GM18505 (cell line): Measurements from ENCODE around the gene PERM1.

Source experiments
- ATAC-seq: cut with Tn5 transposase; IDR thresholded peaks from one replicate; pipeline ENCODE4 v1.9.1; 2021; ENCODE audit not compliant: unreplicated experiment
- POLR2A ChIP-seq: IDR thresholded peaks from 4 replicates; pipeline ENCODE4 v1.6.1; 2011; ENCODE audit warnings: borderline replicate concordance; ENCODE audit not compliant: insufficient read depth, insufficient read length; ENCODE audit errors: extremely low read depth

PERM1 gene

DNA sequence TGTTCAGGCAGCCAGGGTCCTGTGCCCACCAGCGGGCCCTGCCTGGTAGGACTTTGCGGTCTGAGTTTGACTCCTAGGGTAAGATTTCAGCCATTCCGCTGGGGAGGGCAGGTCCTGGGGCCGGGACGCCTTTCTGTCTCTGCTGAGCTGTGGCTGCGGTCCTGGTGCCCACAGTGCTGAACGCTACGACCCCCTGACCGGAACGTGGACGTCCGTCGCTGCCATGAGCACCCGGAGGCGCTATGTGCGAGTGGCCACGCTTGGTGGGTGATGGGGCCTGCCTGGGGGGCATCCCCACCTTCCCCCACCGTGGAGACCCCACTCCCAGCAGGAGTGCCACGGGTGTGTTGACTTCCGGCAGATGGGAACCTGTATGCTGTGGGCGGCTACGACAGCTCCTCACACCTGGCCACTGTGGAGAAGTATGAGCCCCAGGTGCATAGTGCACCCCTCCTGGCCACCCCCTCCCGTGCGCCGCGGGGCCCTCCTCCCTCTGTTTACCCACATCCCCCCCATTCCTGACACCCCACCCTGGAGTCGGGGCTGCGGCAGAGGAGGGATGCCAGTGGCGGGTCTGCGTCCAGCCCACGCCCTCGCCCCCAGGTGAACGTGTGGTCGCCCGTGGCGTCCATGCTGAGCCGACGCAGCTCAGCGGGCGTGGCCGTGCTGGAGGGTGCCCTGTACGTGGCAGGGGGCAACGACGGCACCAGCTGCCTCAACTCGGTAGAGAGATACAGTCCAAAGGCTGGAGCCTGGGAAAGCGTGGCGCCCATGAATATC lies 18.0 kb downstream of the PERM1 start:
- no peak for TF ChIP-seq POLR2A
- ATAC-seq: no peak

- ATAC-seq: no peak
- no peak for TF ChIP-seq POLR2A
These were observed 18.6 kb downstream of the PERM1 start for GRCh38 chr1:963301-963651.

- no peak for ATAC-seq
These were observed 19.3 kb downstream of the PERM1 start for GRCh38 chr1:962381-963300.

DNA sequence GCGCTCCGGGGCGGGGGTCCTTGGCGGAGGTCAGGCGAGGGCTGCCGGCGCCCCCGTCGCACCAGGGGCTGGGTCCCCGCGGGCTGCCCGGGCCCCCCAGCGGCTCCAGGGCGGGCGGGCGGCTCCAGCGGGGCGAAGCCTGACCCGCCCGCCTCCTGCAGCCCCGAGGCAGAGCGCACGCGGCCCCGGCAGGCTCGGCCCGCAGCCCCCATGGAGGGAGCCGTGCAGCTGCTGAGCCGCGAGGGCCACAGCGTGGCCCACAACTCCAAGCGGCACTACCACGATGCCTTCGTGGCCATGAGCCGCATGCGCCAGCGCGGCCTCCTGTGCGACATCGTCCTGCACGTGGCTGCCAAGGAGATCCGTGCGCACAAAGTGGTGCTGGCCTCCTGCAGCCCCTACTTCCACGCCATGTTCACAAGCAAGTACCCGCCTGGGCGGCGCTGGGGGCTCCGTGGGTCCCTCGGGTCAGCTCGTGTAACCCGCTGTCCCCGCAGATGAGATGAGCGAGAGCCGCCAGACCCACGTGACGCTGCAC lies 20.7 kb downstream of the PERM1 start:
- TF ChIP-seq POLR2A: no peak
- no peak for ATAC-seq

More at GRCh38 chr1:962381-963300, 19.3 kb downstream of the PERM1 start:
- TF ChIP-seq POLR2A: no peak

GRCh38 chr1:960363-961131 lies 21.3 kb downstream of the PERM1 start, which contains the start of gene KLHL17:
KLHL17 (plus strand) TSS chr1:960584; CDS start chr1:960694, 110 bp downstream.
- ATAC-seq: peak; percentile 38
- no peak for TF ChIP-seq POLR2A

- no peak for ATAC-seq
- TF ChIP-seq POLR2A: no peak
These were observed 22.0 kb downstream of the PERM1 start for GRCh38 chr1:959731-960362.

DNA sequence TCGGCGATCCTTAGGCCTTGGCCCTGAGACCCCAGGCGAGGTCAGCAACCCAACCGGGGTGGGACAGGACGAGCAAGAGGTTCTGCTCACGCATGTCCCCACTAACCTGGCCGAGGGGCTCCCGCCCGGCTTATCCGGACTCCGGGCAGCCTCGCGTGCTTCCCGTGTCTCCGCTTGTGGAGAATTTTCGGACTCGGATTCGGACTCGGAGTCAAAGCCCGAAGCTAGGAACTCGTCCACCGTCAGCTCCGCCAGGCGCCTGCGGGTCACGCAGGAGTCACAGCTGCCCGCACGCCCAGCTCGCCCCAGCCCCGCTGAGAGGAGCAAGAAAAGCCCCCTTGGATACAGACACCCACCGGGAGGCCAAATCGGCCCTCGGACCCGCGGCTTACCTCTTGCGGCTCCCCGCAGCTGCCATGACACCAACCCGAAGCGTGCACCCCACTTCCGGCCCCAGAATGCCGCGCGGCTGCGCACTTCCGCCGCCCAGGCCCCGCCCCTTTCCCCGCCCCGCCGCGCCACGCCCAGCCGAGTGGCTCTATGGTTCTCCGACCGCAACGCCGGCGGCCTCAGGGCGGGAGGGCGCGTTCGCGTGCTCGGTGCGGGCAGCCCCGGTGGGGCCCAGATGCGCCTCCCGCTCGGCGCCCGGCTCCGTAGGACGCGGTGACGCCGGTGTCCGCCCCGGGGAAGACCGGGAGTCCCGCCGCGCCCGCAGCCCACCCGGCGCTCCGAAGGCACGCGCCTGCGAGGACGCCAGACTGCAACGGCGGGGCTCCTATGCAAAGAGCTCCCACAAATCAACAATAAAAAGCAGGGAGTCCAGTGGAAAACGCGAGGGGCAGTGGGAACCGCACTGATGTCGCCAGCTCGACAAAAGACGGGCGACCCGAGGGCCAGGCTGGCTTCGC lies 22.8 kb downstream of the PERM1 start, which contains the start of gene NOC2L:
Gene NOC2L, minus strand, starts transcription at position 434 of the 908 bp plus-strand sequence. Its CDS starts 16 bp downstream, at position 418.
- TF ChIP-seq POLR2A: peak; percentile 79
- ATAC-seq: peak; percentile 72

- ATAC-seq: no peak
- TF ChIP-seq POLR2A: no peak
These were observed 25.3 kb downstream of the PERM1 start for GRCh38 chr1:956636-957035.

- no peak for ATAC-seq
- TF ChIP-seq POLR2A: no peak
These were observed 26.4 kb downstream of the PERM1 start for GRCh38 chr1:955474-955873.

GRCh38 chr1:954927-955326 lies 27.0 kb downstream of the PERM1 start:
- no peak for TF ChIP-seq POLR2A
- ATAC-seq: no peak

DNA sequence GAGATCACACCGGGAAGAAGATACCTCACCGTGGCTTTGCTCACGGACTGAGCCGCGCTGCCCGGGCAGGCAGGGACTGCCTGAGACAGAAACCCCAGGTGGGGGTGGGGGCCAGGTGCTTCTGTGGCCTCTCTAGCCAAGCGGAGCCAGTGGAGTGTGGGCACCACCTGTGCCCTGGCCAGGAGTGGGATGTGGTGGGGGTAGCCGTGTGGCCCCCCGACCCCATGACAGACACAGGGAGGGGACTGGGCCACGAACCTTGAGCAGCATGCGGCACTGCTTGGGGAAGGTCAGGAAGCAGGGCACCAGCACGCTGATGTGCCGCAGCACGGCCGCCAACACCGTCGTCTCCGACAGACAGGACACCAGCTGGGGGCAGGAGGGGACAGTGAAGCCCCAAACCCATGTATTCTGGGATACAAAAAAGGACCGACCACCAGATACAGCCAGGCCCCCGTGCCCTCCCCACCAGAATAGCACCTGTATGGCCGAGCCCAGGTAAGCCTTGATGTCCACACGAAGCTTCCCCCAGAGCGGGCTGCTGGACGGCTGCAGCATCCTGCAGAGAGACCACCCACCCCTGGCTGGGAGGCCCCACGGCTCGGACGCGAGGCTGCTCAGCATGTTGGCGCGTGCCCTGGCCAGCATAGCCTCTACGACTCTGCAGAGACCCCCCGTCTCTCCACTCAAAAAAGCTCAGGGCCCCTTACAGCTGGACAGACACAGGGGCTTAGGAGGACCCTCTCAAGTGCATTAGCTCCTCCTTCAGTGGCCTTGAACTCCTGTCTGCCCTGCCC lies 28.2 kb downstream of the PERM1 start:
- no peak for TF ChIP-seq POLR2A

More for the DNA sequence above, 28.2 kb downstream of the PERM1 start:
- no peak for ATAC-seq
